ENCODE results near the gene NOL9.
"Not testable (repeated sequence)": the region's sequence is repeated elsewhere in the genome, so short reads cannot be mapped to it uniquely, and the experiment has no call there.

Gene NOL9

GRCh38 chr1:6570987-6571386 is 16.7 kb upstream of the NOL9 start:
- DNase-seq = no peak

GRCh38 chr1:6570100-6570499 is 15.8 kb upstream of the NOL9 start:
- no peak for DNase-seq

- no peak for DNase-seq
Observed at GRCh38 chr1:6569033-6569432, 14.7 kb upstream of the NOL9 start.

GRCh38 chr1:6560267-6560666 is 6.0 kb upstream of the NOL9 start:
- no peak for DNase-seq

DNA sequence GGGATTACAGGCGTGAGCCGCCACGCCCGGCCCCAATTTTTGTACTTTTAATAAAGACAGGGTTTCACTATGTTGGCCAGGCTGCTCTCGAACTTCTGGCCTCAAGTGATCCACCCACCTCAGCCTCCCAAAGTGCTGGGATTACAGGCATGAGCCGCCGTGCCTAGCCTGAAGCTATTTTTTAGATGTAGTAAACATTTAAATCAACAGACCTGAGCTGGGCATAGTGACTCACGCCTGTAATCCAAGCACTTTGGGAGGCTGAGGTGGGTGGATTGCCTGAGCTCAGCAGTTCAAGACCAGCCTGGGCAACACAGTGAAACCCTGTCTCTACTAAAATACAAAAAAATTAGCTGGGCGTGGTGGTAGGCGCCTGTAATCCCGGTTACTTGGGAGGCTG is 4.8 kb upstream of the NOL9 start:
- DNase-seq = not testable (repeated sequence)

- DNase-seq = no peak
Observed at GRCh38 chr1:6557597-6557996, 3.3 kb upstream of the NOL9 start.

DNA sequence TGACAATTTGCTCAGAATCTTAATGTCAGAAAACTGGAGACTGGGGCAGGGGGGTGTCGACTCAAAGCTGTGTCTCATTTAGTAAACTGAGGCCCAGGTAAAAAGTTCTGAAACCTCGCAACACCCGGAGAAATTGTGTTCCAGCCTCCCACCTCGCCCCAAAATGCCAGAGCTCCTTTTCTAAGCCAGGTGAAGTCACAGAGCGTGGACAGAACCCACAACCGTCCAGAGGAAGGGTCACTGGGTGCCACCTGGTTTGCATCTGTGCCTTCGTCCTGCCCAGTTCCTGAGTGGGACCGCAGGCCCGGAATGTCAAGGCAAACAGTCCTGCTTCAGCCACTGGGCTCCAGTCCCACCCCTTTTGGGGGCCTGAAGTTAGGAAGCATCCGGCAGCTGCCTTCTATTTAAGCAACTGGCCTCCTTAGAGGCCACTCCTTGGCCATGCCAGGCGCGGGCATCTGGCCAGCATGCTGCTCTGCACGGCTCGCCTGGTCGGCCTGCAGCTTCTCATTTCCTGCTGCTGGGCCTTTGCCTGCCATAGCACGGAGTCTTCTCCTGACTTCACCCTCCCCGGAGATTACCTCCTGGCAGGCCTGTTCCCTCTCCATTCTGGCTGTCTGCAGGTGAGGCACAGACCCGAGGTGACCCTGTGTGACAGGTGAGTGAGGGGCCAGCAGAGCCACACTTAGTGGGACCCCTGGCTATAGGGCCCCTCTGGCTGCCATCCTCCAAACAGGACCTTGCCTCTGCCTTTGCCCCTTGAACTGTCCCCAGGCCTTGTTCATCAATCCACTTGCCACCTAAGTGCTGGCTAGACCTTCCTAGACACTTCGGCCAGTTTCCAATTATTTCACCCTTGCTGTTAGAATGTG is 830 bp upstream of the NOL9 start, which contains the start of gene TAS1R1:
TAS1R1 (plus strand) TSS at position 401 of the 872 bp plus-strand sequence; CDS start at position 468, 67 bp downstream.
- DNase-seq = no peak

DNA sequence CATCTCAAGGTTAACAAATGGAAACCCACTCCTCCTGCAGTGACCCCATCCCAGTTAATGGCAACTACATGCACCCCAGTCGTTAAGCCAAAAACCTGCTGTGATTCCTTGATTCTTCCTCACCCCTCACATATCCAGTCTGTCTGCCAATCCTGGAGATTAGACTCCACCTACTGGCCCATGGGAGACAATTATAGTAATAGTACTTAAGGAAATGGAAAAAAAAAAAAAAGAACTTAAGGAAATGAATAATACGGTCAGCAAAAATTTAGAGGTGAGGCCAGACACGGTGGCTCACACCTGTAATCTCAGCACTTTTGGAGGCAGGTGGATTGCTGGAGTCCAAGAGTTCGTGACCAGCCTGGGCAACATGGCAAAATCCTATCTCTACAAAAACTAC is 7.0 kb downstream of the NOL9 start:
- no peak for DNase-seq

- DNase-seq = no peak
Observed at GRCh38 chr1:6546326-6546725, 8.0 kb downstream of the NOL9 start.

DNA sequence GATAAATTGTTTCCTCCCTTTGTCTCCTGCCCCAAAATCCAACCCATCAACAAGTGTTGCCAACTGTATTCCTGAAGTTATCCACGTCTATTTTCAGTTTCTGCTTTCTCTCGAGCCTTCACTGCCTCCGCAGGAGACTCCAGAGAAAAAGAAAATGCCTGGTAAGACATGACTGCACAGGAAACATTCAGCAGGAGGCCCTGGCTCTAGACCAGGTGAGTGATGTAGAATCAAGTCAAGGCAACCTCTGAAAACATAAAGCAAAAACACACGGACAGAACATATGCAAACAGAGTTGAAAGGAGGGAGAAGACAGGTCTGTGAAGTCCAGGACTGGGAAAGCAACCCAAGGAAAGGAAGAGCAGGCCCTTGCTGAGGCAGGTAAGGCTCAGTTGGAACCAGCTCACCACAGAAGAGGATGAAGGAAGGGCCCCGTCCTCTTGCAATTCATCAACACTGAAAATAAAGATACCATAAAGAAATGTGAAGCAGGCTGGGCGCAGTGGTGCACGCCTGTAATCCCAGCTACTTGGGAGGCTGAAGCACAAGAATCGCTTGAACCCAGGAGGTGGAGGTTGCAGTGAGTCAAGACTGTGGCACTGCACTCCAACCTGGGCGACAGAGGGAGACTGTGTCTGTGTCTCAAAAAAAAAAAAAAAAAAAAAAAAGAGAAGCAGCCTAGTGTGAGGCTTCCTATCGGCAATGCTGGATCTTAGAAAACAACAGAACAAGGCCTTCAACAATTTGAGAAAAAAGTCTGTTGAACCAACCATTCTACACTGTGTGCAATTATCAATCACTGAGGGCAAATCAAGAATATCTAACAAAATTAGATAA is 8.8 kb downstream of the NOL9 start:
- no peak for DNase-seq

- peak; percentile 55 for DNase-seq
Observed at GRCh38 chr1:6544831-6545230, 9.5 kb downstream of the NOL9 start.

DNA sequence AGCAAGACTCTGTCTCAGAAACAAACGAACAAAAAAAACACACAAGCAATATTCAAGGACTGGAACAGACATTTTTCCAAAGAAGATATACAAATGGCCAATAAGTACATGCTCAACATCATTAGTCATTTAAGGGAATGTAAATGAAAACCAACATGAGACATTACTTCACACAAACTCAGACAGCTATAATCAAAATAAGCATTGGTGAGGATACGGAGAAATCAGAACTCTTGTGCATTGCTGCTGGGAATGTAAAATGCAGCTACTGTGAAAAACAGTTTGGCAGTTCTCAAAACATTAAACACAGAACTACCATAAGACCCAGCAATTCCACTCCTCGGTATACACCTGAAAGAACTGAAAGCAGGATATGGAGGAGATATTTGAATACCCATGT is 15.4 kb downstream of the NOL9 start:
- no peak for DNase-seq

DNA sequence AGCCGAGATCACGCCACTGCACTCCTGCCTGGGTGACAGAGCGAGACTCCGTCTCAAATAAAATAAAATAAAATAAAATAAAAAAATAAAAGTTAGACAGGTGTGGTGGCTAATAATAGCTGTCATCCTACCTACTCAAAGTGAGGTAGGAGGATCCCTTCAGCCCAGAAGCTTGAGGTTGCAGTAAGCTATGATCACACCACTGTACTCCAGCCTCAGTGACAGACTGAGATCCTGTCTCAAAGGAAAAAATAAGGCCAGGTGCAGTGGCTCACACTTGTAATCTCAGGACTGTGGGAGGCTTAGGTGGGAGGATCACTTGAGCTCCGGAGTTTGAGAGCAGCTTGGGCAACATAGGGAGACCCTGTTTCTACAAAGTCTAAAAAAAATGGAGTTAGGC is 18.0 kb downstream of the NOL9 start:
- no peak for DNase-seq

GRCh38 chr1:6535214-6535613 is 19.1 kb downstream of the NOL9 start:
- no peak for DNase-seq

DNA sequence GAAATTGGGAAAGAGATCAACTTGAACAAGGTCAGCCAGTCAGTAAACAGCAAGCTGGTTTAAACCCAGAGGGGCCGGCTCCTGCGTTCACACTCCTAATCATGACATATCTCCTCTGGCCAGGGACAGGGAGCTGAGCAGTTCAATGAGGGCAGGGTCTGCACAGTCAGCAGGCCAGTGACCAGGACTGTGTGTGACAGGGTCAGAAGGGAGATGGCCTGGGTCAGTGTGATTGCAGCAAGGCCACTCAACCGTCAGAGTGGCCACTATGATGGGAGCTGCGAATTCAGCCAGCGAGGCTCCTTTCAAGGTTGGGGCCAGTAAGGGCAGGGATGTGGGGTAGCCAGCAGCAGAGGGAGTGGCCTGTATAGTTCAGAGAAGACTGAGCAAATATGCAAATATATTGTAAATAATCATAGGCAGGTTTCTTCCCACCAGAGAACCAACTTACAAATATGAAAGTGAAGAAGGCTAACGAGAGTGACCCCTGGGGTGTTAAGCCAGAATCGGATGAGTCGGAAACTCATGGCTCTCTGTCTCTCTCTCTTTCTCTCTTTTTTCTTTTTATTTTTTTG is 20.0 kb downstream of the NOL9 start:
- DNase-seq = no peak

DNA sequence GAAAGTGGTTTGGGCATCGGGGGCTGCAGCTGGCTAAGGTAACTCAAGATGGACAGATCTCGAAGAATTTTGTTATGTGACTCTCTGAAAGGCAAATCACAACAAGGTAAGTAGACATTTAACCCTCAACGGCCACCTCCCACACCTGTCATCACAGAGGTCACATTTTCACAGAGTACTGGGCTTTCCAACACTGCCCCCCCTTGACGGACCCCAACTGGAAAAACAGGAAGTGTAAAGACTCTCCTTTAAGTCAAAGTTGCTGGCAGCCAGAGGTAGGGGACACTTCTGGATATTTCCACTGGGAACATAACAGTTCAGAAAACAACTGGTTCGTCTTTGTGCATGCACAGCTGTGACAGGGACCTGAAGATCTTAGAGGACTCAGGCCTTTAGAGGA is 22.3 kb downstream of the NOL9 start:
- DNase-seq = no peak

DNA sequence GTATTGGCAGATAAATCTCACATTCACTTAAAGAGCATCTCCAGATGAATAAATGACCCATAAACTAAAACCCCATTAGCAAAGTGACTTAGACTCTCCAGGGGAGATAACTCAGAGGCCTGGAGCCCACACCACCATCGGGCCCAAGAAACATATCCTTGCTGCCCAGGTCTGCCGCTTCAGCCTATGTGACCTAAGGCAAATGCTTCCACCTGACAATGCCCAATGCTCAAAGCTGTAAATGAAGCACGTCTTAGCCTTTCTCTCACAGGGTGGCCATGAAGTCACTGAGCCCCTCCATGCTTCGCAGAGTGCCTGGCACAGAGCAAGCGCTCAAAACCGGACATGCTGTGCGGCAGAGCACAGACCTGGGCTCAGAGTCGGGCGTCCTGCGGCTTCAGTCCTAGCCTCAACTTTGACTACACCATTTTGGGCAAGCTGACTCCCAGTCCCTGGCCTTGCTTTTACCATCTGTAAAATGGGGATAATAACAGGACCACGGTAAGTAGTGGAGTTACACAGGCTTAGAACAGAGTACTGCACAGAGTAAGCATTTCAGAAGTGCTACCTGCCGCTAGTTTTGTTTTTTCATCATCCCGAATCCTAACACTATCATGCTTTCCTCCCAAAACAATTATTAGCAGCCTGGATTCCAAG is 23.7 kb downstream of the NOL9 start:
- DNase-seq = no peak

GRCh38 chr1:6528492-6528891 is 25.8 kb downstream of the NOL9 start:
- DNase-seq = no peak

GRCh38 chr1:6526316-6526715 is 28.0 kb downstream of the NOL9 start:
- DNase-seq = no peak

GRCh38 chr1:6523566-6523965 is 30.7 kb downstream of the NOL9 start:
- DNase-seq = peak; percentile 11

DNA sequence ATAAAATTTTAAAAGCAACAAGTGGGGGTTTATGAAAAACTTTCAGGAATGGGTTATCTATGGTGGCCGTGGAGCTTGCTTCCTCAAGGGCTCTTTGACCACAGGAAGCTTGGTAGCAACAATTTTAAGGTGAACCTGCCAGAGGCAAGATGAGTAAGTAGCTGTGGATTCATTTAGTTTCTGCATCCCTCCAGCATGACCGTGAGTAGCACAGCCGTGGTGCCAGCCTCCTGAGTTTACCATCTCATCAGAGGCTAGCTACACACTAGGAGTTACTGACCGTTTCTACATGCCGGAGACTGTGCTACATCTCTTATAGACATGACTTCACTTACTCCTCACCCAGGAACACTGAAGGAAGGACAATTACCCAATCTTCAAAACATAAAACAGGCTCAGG is 32.8 kb downstream of the NOL9 start:
- no peak for DNase-seq

DNA sequence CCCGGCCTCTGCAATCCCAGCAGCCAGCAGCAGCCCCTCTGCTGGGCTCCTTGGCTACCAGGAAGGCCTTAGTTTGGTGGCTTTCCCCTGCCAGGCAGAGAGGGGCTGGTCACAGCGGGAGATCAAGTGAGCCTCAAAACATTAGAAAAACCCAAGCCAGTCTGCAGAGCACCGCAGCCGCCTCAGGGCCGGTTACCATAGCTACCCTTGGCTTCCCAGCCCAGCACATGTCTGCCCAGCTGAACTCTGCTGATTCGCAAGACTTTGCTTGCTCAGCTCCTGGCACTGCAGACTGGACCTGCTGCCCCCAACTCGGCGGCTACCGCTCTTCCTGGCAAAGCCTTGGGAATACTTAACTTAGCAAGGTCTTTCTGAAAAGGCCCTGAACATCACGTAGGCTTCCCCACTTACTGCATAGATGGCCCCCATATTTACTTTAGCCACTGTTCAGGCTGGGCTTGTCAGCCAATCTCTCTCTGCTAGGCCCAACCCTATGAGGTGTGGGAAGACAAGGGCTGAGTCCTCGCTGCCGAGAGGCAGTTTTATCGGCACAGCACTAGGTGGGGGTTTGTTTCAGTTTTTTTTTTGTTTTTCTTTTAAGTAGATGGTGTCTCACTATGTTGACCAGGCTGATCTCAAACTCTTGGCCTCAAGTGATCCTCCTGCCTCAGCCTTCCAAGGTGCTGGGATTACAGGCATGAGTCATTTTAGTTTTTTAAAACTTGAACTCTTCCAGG is 34.2 kb downstream of the NOL9 start:
- DNase-seq = no peak
